ENCODE data around the gene KRTAP10-5. TPM values are rescaled to one million over a fixed set of nuclear protein-coding genes. Genes with fewer than 3 reads are reported as not detected.
"Not testable (repeated sequence)": the region's sequence is repeated elsewhere in the genome, so short reads cannot be mapped to it uniquely, and the experiment has no call there.

Gene KRTAP10-5
- not detected for polyA plus RNA-seq (ENCODE audit: low read depth in 6 of 6)

GRCh38 chr21:44580231-44580821 lies at the start of gene KRTAP10-5:
KRTAP10-5 (minus strand) TSS chr21:44580604; CDS start chr21:44580578, 26 bp downstream.
- peaks cover 17 to 55% (median 52%) of the 10 kb centered on the region in 3 donors for H3K27me3 Mint-ChIP-seq
- H3K27ac Mint-ChIP-seq; DNase-seq; H3K4me1 Mint-ChIP-seq; H3K4me3 Mint-ChIP-seq; ATAC-seq (ENCODE audit: low read depth in 2 of 2): not testable (repeated sequence)
- H3K9me3 Mint-ChIP-seq: peaks cover 25 to 66% (median 57%) of the 10 kb centered on the region in 7 donors
- H3K36me3 Mint-ChIP-seq: peaks cover 25 to 68% of the 10 kb centered on the region in 2 donors

- no peak overlapping the region for H3K27ac Mint-ChIP-seq
- peaks cover 0 to 29% (median 19%) of the 10 kb centered on the region in 3 donors for H3K27me3 Mint-ChIP-seq
- H3K9me3 Mint-ChIP-seq: peaks cover 31 to 57% (median 44%) of the 10 kb centered on the region in 7 donors
- peaks cover 30 to 40% of the 10 kb centered on the region in 2 donors for H3K36me3 Mint-ChIP-seq
- ATAC-seq (ENCODE audit: low read depth in 2 of 2): no peak
- no peak overlapping the region for H3K4me3 Mint-ChIP-seq
- peaks cover 10 to 16% (median 15%) of the 10 kb centered on the region in 3 donors for H3K4me1 Mint-ChIP-seq
- DNase-seq: no peak
Observed at GRCh38 chr21:44628707-44629391, 48.4 kb upstream of the KRTAP10-5 start.

- Mint-ChIP-seq H3K4me1 (peaks cover 10 to 16% (median 15%) of the 10 kb centered on the region in 3 donors), H3K9me3 (peaks cover 33 to 59% (median 49%) of the 10 kb centered on the region in 7 donors), H3K36me3 (peaks cover 27 to 51% of the 10 kb centered on the region in 2 donors), H3K27me3 (peaks cover 7 to 34% (median 29%) of the 10 kb centered on the region in 3 donors)
- ATAC-seq (ENCODE audit: low read depth in 2 of 2); H3K4me3 Mint-ChIP-seq; H3K27ac Mint-ChIP-seq; DNase-seq: not testable (repeated sequence)
Observed at GRCh38 chr21:44627831-44628233, 47.4 kb upstream of the KRTAP10-5 start.

GRCh38 chr21:44627181-44627822 lies 46.9 kb upstream of the KRTAP10-5 start:
- not testable (repeated sequence) for H3K4me3 Mint-ChIP-seq; DNase-seq; ATAC-seq (ENCODE audit: low read depth in 2 of 2)
- peaks cover 34 to 60% (median 50%) of the 10 kb centered on the region in 7 donors for H3K9me3 Mint-ChIP-seq
- H3K36me3 Mint-ChIP-seq: peaks cover 32 to 55% of the 10 kb centered on the region in 2 donors
- peaks cover 10 to 16% (median 15%) of the 10 kb centered on the region in 3 donors for H3K4me1 Mint-ChIP-seq
- peaks cover 9 to 34% (median 34%) of the 10 kb centered on the region in 3 donors for H3K27me3 Mint-ChIP-seq
- peak overlapping the region in 1 of 6 donors; percentile 76 for H3K27ac Mint-ChIP-seq

- Mint-ChIP-seq H3K36me3 (peaks cover 27 to 54% of the 10 kb centered on the region in 2 donors), H3K27me3 (peaks cover 10 to 38% (median 34%) of the 10 kb centered on the region in 3 donors), H3K4me1 (peaks cover 10 to 16% (median 15%) of the 10 kb centered on the region in 3 donors), H3K9me3 (peaks cover 33 to 54% (median 45%) of the 10 kb centered on the region in 7 donors), H3K4me3 (peak within 1 kb of the TSS in 1 of 8 donors; percentile 79), H3K27ac (peak within 1 kb of the TSS in 1 of 6 donors; percentile 76)
- DNase-seq (no peak), ATAC-seq (ENCODE audit: low read depth in 2 of 2) (no peak)
Observed at GRCh38 chr21:44626673-44627143, 46.3 kb upstream of the KRTAP10-5 start, which contains the start of gene KRTAP10-9. KRTAP10-9 (plus strand) TSS chr21:44627093; CDS start chr21:44627172, 79 bp downstream.

GRCh38 chr21:44626262-44626661 lies 45.9 kb upstream of the KRTAP10-5 start:
- Mint-ChIP-seq H3K9me3 (peaks cover 30 to 50% (median 41%) of the 10 kb centered on the region in 7 donors), H3K27me3 (peaks cover 10 to 38% (median 34%) of the 10 kb centered on the region in 3 donors), H3K36me3 (peaks cover 23 to 50% of the 10 kb centered on the region in 2 donors), H3K4me1 (peaks cover 10 to 16% (median 15%) of the 10 kb centered on the region in 3 donors), H3K27ac (no peak overlapping the region), H3K4me3 (peak overlapping the region in 1 of 8 donors; percentile 79)
- DNase-seq (no peak), ATAC-seq (ENCODE audit: low read depth in 2 of 2) (no peak)

GRCh38 chr21:44625756-44626155 lies 45.4 kb upstream of the KRTAP10-5 start:
- no peak for ATAC-seq (ENCODE audit: low read depth in 2 of 2)
- peaks cover 20 to 47% of the 10 kb centered on the region in 2 donors for H3K36me3 Mint-ChIP-seq
- H3K4me1 Mint-ChIP-seq: peaks cover 10 to 13% (median 13%) of the 10 kb centered on the region in 3 donors
- no peak for DNase-seq
- no peak overlapping the region for H3K4me3 Mint-ChIP-seq
- H3K9me3 Mint-ChIP-seq: peaks cover 25 to 45% (median 37%) of the 10 kb centered on the region in 7 donors
- H3K27me3 Mint-ChIP-seq: peaks cover 10 to 38% (median 34%) of the 10 kb centered on the region in 3 donors
- no peak overlapping the region for H3K27ac Mint-ChIP-seq

GRCh38 chr21:44623575-44623974 lies 43.2 kb upstream of the KRTAP10-5 start:
- Mint-ChIP-seq H3K27me3 (peaks cover 10 to 38% (median 34%) of the 10 kb centered on the region in 3 donors), H3K9me3 (peaks cover 24 to 58% (median 44%) of the 10 kb centered on the region in 7 donors), H3K4me3 (no peak overlapping the region), H3K4me1 (peaks cover 7 to 14% (median 10%) of the 10 kb centered on the region in 3 donors), H3K27ac (no peak overlapping the region), H3K36me3 (peaks cover 34 to 57% of the 10 kb centered on the region in 2 donors)
- DNase-seq: no peak
- no peak for ATAC-seq (ENCODE audit: low read depth in 2 of 2)

GRCh38 chr21:44619886-44620285 lies 39.5 kb upstream of the KRTAP10-5 start:
- no peak for DNase-seq
- Mint-ChIP-seq H3K27me3 (peaks cover 10 to 38% (median 28%) of the 10 kb centered on the region in 3 donors), H3K27ac (no peak overlapping the region), H3K9me3 (peaks cover 24 to 57% (median 42%) of the 10 kb centered on the region in 7 donors), H3K36me3 (peaks cover 34 to 56% of the 10 kb centered on the region in 2 donors), H3K4me3 (peak overlapping the region in 1 of 8 donors; percentile 17), H3K4me1 (peaks cover 12 to 20% (median 13%) of the 10 kb centered on the region in 3 donors)
- no peak for ATAC-seq (ENCODE audit: low read depth in 2 of 2)

- peak; percentile 70 to 76 for ATAC-seq (ENCODE audit: low read depth in 2 of 2)
Observed at GRCh38 chr21:44618909-44619308, 38.5 kb upstream of the KRTAP10-5 start.

GRCh38 chr21:44618504-44618903 lies 38.1 kb upstream of the KRTAP10-5 start:
- Mint-ChIP-seq H3K36me3 (peaks cover 27 to 42% of the 10 kb centered on the region in 2 donors), H3K27me3 (peaks cover 13 to 35% (median 20%) of the 10 kb centered on the region in 3 donors), H3K27ac (peak overlapping the region in 5 of 6 donors; percentile 55 to 85 (median 73)), H3K9me3 (peaks cover 17 to 43% (median 28%) of the 10 kb centered on the region in 7 donors), H3K4me1 (peaks cover 12 to 20% (median 13%) of the 10 kb centered on the region in 3 donors), H3K4me3 (peak overlapping the region in 5 of 8 donors; percentile 47 to 76 (median 59))
- DNase-seq (no peak), ATAC-seq (ENCODE audit: low read depth in 2 of 2) (no peak)

More at GRCh38 chr21:44618909-44619308, 38.5 kb upstream of the KRTAP10-5 start:
- H3K27ac Mint-ChIP-seq: peak overlapping the region in 5 of 6 donors; percentile 65 to 88 (median 76)
- peak overlapping the region in 7 of 8 donors; percentile 21 to 76 (median 51) for H3K4me3 Mint-ChIP-seq
- peaks cover 12 to 20% (median 13%) of the 10 kb centered on the region in 3 donors for H3K4me1 Mint-ChIP-seq
- H3K27me3 Mint-ChIP-seq: peaks cover 14 to 36% (median 24%) of the 10 kb centered on the region in 3 donors
- H3K9me3 Mint-ChIP-seq: peaks cover 18 to 47% (median 33%) of the 10 kb centered on the region in 7 donors
- no peak for DNase-seq
- H3K36me3 Mint-ChIP-seq: peaks cover 31 to 46% of the 10 kb centered on the region in 2 donors

- Mint-ChIP-seq H3K27ac (no peak overlapping the region), H3K36me3 (peaks cover 18 to 37% of the 10 kb centered on the region in 2 donors), H3K9me3 (peaks cover 8 to 30% (median 25%) of the 10 kb centered on the region in 7 donors), H3K27me3 (peaks cover 4 to 30% (median 26%) of the 10 kb centered on the region in 3 donors), H3K4me1 (peaks cover 13 to 20% (median 15%) of the 10 kb centered on the region in 3 donors), H3K4me3 (peak overlapping the region in 1 of 8 donors; percentile 44)
- ATAC-seq (ENCODE audit: low read depth in 2 of 2) (no peak), DNase-seq (no peak)
Observed at GRCh38 chr21:44617071-44617501, 36.7 kb upstream of the KRTAP10-5 start.
